Endothelial cell (in vitro differentiated cells): Measurements from ENCODE around the gene TMEM207. TPM values are rescaled to one million over a fixed set of nuclear protein-coding genes. Genes with fewer than 3 reads are reported as not detected.

Source experiments
- DNase-seq: peaks from one replicate; pipeline ENCODE4 v3.0.0; 2021; ENCODE audit warnings: low spot score
- H3K27ac Mint-ChIP-seq: one replicate; pipeline ENCODE4 v1.8.0; 2021; ENCODE audit warnings: mixed read lengths, inconsistent platforms; ENCODE audit not compliant: unreplicated experiment
- H3K27me3 Mint-ChIP-seq: one replicate; pipeline ENCODE4 v1.8.0; 2021; ENCODE audit warnings: mild to moderate bottlenecking, moderate library complexity, mixed read lengths, inconsistent platforms; ENCODE audit not compliant: unreplicated experiment
- H3K36me3 Mint-ChIP-seq: one replicate; pipeline ENCODE4 v1.8.0; 2021; ENCODE audit warnings: mild to moderate bottlenecking, low read depth, mixed read lengths, inconsistent platforms; ENCODE audit not compliant: unreplicated experiment
- H3K4me1 Mint-ChIP-seq: one replicate; pipeline ENCODE4 v1.8.0; 2021; ENCODE audit warnings: mild to moderate bottlenecking, mixed read lengths, inconsistent platforms; ENCODE audit not compliant: unreplicated experiment
- H3K4me3 Mint-ChIP-seq: one replicate; pipeline ENCODE4 v1.8.0; 2021; ENCODE audit warnings: mild to moderate bottlenecking, mixed read lengths, inconsistent platforms; ENCODE audit not compliant: unreplicated experiment
- H3K9me3 Mint-ChIP-seq: one replicate; pipeline ENCODE4 v1.8.0; 2021; ENCODE audit warnings: mixed read lengths, inconsistent platforms; ENCODE audit not compliant: unreplicated experiment
- total RNA-seq: library from RNA; stranded (reverse); fragmentation: NEBNext Ultra II Directional; extraction: Animal tissue kit (Norgen Biotek cat#: 25700); gene quantifications from one replicate; pipeline ENCODE4 v1.2.1, GENCODE V29; 2021; ENCODE audit not compliant: unreplicated experiment
- TF ChIP-seq, protein P1 (sequence below): fragments of 200-600 bp; sonication (generic); IDR thresholded peaks from one replicate; pipeline ENCODE4 v1.5.0; 2021; ENCODE audit warnings: antibody characterized with exemption; ENCODE audit not compliant: unreplicated experiment

TMEM207 gene
- total RNA-seq, 1 donor from 2014 or later = not detected

DNA sequence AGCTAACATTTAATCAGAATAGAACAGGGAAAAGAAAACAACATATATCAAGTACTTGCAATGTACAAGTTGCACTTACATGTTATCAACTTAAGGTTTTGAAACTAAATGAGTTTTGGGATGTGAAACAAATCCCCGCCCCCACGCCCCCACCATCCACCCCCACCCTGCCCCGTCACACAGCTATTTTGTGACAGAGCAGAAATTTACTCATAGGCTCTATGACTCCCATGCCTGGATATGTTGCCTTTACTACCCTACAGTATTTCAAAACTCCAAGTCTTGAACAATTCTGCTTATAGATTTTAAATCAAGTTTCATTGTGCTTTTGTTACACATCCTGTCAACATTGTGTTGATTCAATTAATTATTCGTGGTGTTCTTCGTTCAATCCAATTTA, 46.1 kb upstream of the TMEM207 start:
- TF ChIP-seq, protein P1, sequence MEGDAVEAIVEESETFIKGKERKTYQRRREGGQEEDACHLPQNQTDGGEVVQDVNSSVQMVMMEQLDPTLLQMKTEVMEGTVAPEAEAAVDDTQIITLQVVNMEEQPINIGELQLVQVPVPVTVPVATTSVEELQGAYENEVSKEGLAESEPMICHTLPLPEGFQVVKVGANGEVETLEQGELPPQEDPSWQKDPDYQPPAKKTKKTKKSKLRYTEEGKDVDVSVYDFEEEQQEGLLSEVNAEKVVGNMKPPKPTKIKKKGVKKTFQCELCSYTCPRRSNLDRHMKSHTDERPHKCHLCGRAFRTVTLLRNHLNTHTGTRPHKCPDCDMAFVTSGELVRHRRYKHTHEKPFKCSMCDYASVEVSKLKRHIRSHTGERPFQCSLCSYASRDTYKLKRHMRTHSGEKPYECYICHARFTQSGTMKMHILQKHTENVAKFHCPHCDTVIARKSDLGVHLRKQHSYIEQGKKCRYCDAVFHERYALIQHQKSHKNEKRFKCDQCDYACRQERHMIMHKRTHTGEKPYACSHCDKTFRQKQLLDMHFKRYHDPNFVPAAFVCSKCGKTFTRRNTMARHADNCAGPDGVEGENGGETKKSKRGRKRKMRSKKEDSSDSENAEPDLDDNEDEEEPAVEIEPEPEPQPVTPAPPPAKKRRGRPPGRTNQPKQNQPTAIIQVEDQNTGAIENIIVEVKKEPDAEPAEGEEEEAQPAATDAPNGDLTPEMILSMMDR = no peak
- H3K27ac Mint-ChIP-seq = no peak overlapping the region
- H3K4me3 Mint-ChIP-seq = no peak overlapping the region
- no peak for DNase-seq
- no peaks in the 10 kb centered on the region for H3K9me3 Mint-ChIP-seq
- H3K27me3 Mint-ChIP-seq = peaks cover 1% of the 10 kb centered on the region
- H3K4me1 Mint-ChIP-seq = no peaks in the 10 kb centered on the region
- no peaks in the 10 kb centered on the region for H3K36me3 Mint-ChIP-seq

DNA sequence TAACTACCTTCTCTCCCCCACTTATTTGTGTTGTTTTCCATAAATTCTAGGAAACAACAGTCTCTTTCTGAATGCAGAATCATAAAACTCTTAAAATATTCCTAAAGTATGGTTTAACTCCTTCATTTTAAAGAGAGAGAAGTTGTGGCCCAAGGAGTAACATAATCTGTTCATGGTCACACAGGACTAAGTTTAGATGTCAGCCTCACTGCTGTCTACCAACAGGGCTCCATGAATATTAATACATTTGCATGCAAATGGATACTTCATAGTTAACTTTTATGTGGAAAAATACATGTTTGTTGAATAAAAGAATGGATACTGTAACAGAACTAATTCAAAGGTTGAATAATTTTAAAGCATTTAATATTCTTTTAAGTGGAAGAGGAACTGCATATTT, 45.7 kb upstream of the TMEM207 start:
- Mint-ChIP-seq H3K27me3 (peaks cover 1% of the 10 kb centered on the region), H3K9me3 (no peaks in the 10 kb centered on the region), H3K36me3 (no peaks in the 10 kb centered on the region), H3K4me1 (no peaks in the 10 kb centered on the region), H3K4me3 (no peak overlapping the region), H3K27ac (no peak overlapping the region)
- TF ChIP-seq, protein P1 = no peak
- no peak for DNase-seq

DNA sequence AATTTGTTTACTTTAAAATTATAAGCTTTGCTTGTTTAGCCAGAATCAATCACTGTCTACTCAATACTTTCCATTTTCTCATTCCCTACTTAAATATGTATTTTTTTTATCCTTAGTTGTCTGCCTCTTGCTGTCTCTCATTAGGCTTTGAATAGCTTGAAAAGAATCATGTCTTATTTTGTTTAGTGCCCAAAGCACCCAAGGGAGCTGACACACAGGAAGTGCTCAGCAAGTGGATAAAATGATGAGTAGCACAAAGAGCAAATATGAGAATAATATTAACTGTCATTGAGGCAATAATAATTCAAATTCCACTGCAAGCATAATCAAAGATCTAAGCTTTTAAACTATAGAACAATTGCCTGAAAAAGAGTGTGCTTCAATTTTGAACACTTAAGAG, 45.2 kb upstream of the TMEM207 start:
- Mint-ChIP-seq H3K4me3 (no peak overlapping the region), H3K4me1 (no peaks in the 10 kb centered on the region), H3K36me3 (no peaks in the 10 kb centered on the region), H3K27me3 (peaks cover 1% of the 10 kb centered on the region), H3K9me3 (no peaks in the 10 kb centered on the region), H3K27ac (no peak overlapping the region)
- no peak for DNase-seq
- TF ChIP-seq, protein P1 = no peak

DNA sequence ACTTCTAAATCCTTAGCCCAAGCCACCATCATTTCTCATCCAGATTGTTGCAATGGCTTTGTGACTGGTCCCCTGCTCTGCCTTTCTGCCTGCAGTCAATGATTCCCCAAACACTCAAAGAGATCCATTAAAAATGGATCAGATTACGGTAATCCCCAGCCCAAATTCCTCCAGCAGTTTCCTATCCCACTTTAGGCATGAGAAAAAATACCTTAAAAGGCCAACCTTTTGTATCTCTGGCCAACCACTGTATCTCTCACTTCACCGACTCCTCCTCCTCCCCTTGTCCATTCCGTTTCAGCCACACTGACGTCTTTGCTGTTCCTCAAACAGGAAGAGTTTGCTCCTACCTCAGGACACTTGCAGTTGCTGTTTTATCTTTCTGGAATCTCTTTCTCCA, 43.3 kb upstream of the TMEM207 start:
- no peaks in the 10 kb centered on the region for H3K4me1 Mint-ChIP-seq
- no peak overlapping the region for H3K27ac Mint-ChIP-seq
- H3K27me3 Mint-ChIP-seq = peaks cover 1% of the 10 kb centered on the region
- no peak for DNase-seq
- TF ChIP-seq, protein P1 = no peak
- no peaks in the 10 kb centered on the region for H3K36me3 Mint-ChIP-seq
- no peak overlapping the region for H3K4me3 Mint-ChIP-seq
- no peaks in the 10 kb centered on the region for H3K9me3 Mint-ChIP-seq

DNA sequence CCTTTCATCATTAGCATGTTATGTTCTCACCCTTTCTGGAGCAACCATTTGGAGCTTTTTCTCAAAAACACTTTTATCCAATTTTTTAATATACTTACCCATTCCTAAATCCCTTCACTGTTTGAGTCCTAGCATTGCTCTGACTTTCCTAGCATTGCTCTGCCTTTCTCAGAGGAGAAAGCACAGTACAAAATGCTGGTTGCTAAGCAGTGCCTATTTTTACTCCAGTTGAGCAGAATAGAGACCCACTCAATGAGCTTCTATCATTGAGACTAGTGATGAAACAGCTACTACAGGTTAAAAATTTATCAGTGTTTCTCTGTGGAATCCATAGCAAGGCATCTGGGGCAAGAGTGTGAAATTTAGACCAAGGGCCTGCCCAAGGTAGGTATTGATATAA, 42.4 kb upstream of the TMEM207 start:
- DNase-seq = no peak
- no peaks in the 10 kb centered on the region for H3K4me1 Mint-ChIP-seq
- no peaks in the 10 kb centered on the region for H3K9me3 Mint-ChIP-seq
- H3K36me3 Mint-ChIP-seq = no peaks in the 10 kb centered on the region
- TF ChIP-seq, protein P1 = no peak
- H3K4me3 Mint-ChIP-seq = no peak overlapping the region
- H3K27me3 Mint-ChIP-seq = peaks cover 1% of the 10 kb centered on the region
- no peak overlapping the region for H3K27ac Mint-ChIP-seq
